K562 (cell line): Measurements from ENCODE around the gene CXCR6. TPM values are rescaled to one million over a fixed set of nuclear protein-coding genes. Genes with fewer than 3 reads are reported as not detected.
A peak's percentile ranks its signal among the peaks of the same experiment; 100 is the strongest.

ENCODE experiments used
- BRF1 ChIP-seq: IDR thresholded peaks from 3 replicates; pipeline ENCODE4 v1.6.1; 2011; ENCODE audit warnings: borderline replicate concordance, mild to moderate bottlenecking; ENCODE audit not compliant: insufficient read length; ENCODE audit errors: extremely low read depth
- DMBX1 ChIP-seq: fragments of 250-450 bp; sonication (Bioruptor Pico); IDR thresholded peaks from 2 replicates; pipeline ENCODE4 v1.8.0; 2022; ENCODE audit warnings: inconsistent platforms, mild to moderate bottlenecking, moderate library complexity, borderline replicate concordance
- EHMT2 ChIP-seq: fragments of 450-650 bp; IDR thresholded peaks from 2 replicates; pipeline ENCODE4 v1.6.1; 2018; ENCODE audit warnings: antibody characterized with exemption
- KDM4B ChIP-seq, 2 experiments: fragments of 450-650 bp in 1 of 2; sonication (generic) in 1 of 2; IDR thresholded peaks; 2 replicates each; pipeline ENCODE4 v1.6.1; 2016 to 2017; ENCODE audit warnings: borderline replicate concordance in 2 of 2, antibody characterized with exemption in 1 of 2, low read depth in 1 of 2, mild to moderate bottlenecking in 1 of 2
- MAZ ChIP-seq, 2 experiments: fragments of 450-650 bp in 1 of 2; sonication (generic) in 1 of 2; formaldehyde crosslinking; IDR thresholded peaks in 1 of 2; conservative IDR thresholded peaks in 1 of 2; 2 replicates each; pipeline versions ENCODE4 v1.4.0 to v1.5.0; 2020; ENCODE audit warnings: mild to moderate bottlenecking in 1 of 2, missing genetic modification reagents in 1 of 2
- MTF1 ChIP-seq: fragments of 250-450 bp; sonication (Bioruptor Pico); IDR thresholded peaks from 2 replicates; pipeline ENCODE4 v1.9.0; 2021; ENCODE audit warnings: moderate library complexity, mild to moderate bottlenecking, inconsistent platforms, borderline replicate concordance
- RBM15 ChIP-seq: fragments of 200-400 bp; formaldehyde crosslinking; IDR thresholded peaks from 2 replicates; pipeline ENCODE4 v1.6.1; 2018; ENCODE audit warnings: mild to moderate bottlenecking, low read length, moderate library complexity; ENCODE audit not compliant: insufficient read depth
- SIN3B ChIP-seq: fragments of 450-650 bp; IDR thresholded peaks from 2 replicates; pipeline ENCODE4 v1.6.1; 2017; ENCODE audit warnings: low read depth, mild to moderate bottlenecking, moderate library complexity
- SMC3 ChIP-seq: conservative IDR thresholded peaks from 2 replicates; pipeline ENCODE4 v1.6.1; 2011; ENCODE audit warnings: low read depth, low read length, improper control_type of control experiment; ENCODE audit not compliant: insufficient read depth
- TCF7 ChIP-seq: sonication (generic); IDR thresholded peaks from 2 replicates; pipeline ENCODE4 v1.6.1; 2016; ENCODE audit warnings: antibody characterized with exemption, borderline replicate concordance
- USF2 ChIP-seq: sonication (generic); formaldehyde crosslinking; IDR thresholded peaks from 2 replicates; pipeline ENCODE4 v1.5.0; 2020; ENCODE audit warnings: missing genetic modification reagents
- ZBTB40 ChIP-seq, 2 experiments: fragments of 450-650 bp in 1 of 2; sonication (generic) in 1 of 2; formaldehyde crosslinking in 1 of 2; IDR thresholded peaks; 2 replicates each; pipeline versions ENCODE4 v1.7.1 to v1.9.0; 2016 to 2022; ENCODE audit warnings: inconsistent platforms in 1 of 2, mild to moderate bottlenecking in 1 of 2, missing genetic modification reagents in 1 of 2
- ZNF280B ChIP-seq: fragments of 250-450 bp; sonication (Bioruptor Pico); IDR thresholded peaks from 2 replicates; pipeline ENCODE4 v1.5.1; 2021; ENCODE audit warnings: mild to moderate bottlenecking
- polyA plus RNA-seq, 8 experiments: library from polyadenylated mRNA; depleted of rRNA in 4 of 8; stranded (reverse) in 5 of 8; unstranded in 3 of 8; fragments of >200 nt; fragmentation: Nextera tagmentation in 2 of 8; fragmentation: Illumina TruSeq in 1 of 8; extraction: Ambion mirVana in 2 of 8; extraction: Trizol in 1 of 8; gene quantifications; 2 replicates each; pipeline versions ENCODE4 v1.2.1 to v1.2.3, GENCODE V29; 2011 to 2014; ENCODE audit warnings: inconsistent platforms in 1 of 8, missing spikeins in 1 of 8
- total RNA-seq, 7 experiments: library from RNA; depleted of rRNA in 6 of 7; stranded (reverse); fragments of >200 nt in 6 of 7; fragmentation: Illumina TruSeq in 2 of 7; extraction: Trizol in 2 of 7; gene quantifications; 2 replicates each; pipeline versions ENCODE4 v1.2.1 to v1.2.3, GENCODE V29; 2011 to 2021; ENCODE audit warnings: low replicate concordance in 1 of 7

CXCR6 gene
- total and polyA plus RNA-seq, 9 of the 15 experiments (the other 6 are each of a cell fraction or from before 2014, with no cell fraction given) = 0.28 TPM; not detected in 8

- TF ChIP-seq TCF7 = 0 out of 2 replicates have a peak, but pooled peaks have one; percentile 7
- TF ChIP-seq DMBX1 (CRISPR knock-in tag) = peak; percentile 64; the same call in 1 of the 2 replicates
- TF ChIP-seq ZBTB40 (IDR thresholded peaks at IDR 0.05) = peak; percentile 75
- no peak for TF ChIP-seq ZBTB40 (CRISPR knock-in tag; IDR thresholded peaks at IDR 0.05)
- TF ChIP-seq ZNF280B (CRISPR knock-in tag) = no peak
- TF ChIP-seq USF2 (CRISPR knock-in tag) = peak; percentile 20; the same call in 1 of the 2 replicates
- 0 out of 2 replicates have a peak, but pooled peaks have one; percentile 28 for TF ChIP-seq SIN3B
- TF ChIP-seq KDM4B (IDR thresholded peaks at IDR 0.05; ENCODE audit: borderline replicate concordance in 2 of 2, low read depth in 1 of 2) = peak in 1 of 2 experiments; percentile 86; a peak in 1 of 4 replicates
- TF ChIP-seq RBM15 = no peak
- TF ChIP-seq EHMT2 = no peak
- TF ChIP-seq MAZ (CRISPR knock-in tag; conservative IDR thresholded peaks at IDR 0.05 in 1 of 2, IDR thresholded peaks at IDR 0.05 in 1 of 2) = peak; percentile 91 to 97
- TF ChIP-seq SMC3 = no peak
- no peak for TF ChIP-seq BRF1
- no peak for TF ChIP-seq MTF1 (CRISPR knock-in tag)
Measured at GRCh38 chr3:45995236-45996192, 52.2 kb downstream of the CXCR6 start, which contains the start of gene FYCO1 (continued).
